ENCODE results near the gene LMNA.

LMNA gene

GRCh38 chr1:156138458-156138867, 24.0 kb downstream of the LMNA start:
- no peak for DNase-seq (ENCODE audit: low read depth in 2 of 2, low spot score in 1 of 2)

GRCh38 chr1:156140879-156141707, 26.6 kb downstream of the LMNA start:
- no peak for DNase-seq (ENCODE audit: low read depth in 2 of 2, low spot score in 1 of 2)

- DNase-seq (ENCODE audit: low read depth in 2 of 2, low spot score in 1 of 2), result no peak
Measured at GRCh38 chr1:156143765-156144489, 29.4 kb downstream of the LMNA start.

- no peak for DNase-seq (ENCODE audit: low read depth in 2 of 2, low spot score in 1 of 2)
Measured at GRCh38 chr1:156144742-156145141, 30.2 kb downstream of the LMNA start.

GRCh38 chr1:156145650-156146019, 31.1 kb downstream of the LMNA start:
- no peak for DNase-seq (ENCODE audit: low read depth in 2 of 2, low spot score in 1 of 2)

GRCh38 chr1:156146020-156146768, 31.7 kb downstream of the LMNA start:
- peak in 1 of 2 donors; percentile 7 for DNase-seq (ENCODE audit: low read depth in 2 of 2, low spot score in 1 of 2)

GRCh38 chr1:156146769-156147405, 32.4 kb downstream of the LMNA start:
- DNase-seq (ENCODE audit: low read depth in 2 of 2, low spot score in 1 of 2), result no peak

GRCh38 chr1:156148216-156148615, 33.7 kb downstream of the LMNA start:
- no peak for DNase-seq (ENCODE audit: low read depth in 2 of 2, low spot score in 1 of 2)

- no peak for DNase-seq (ENCODE audit: low read depth in 2 of 2, low spot score in 1 of 2)
Measured at GRCh38 chr1:156149374-156150332, 35.1 kb downstream of the LMNA start.

GRCh38 chr1:156150333-156151011, 36.0 kb downstream of the LMNA start:
- no peak for DNase-seq (ENCODE audit: low read depth in 2 of 2, low spot score in 1 of 2)

- DNase-seq (ENCODE audit: low read depth in 2 of 2, low spot score in 1 of 2), result no peak
Measured at GRCh38 chr1:156151093-156151688, 36.7 kb downstream of the LMNA start.

GRCh38 chr1:156152628-156153027, 38.1 kb downstream of the LMNA start:
- no peak for DNase-seq (ENCODE audit: low read depth in 2 of 2, low spot score in 1 of 2)

- DNase-seq (ENCODE audit: low read depth in 2 of 2, low spot score in 1 of 2), result no peak
Measured at GRCh38 chr1:156153362-156153761, 38.9 kb downstream of the LMNA start, which contains the start of gene SEMA4A. Gene SEMA4A (plus strand): TSS chr1:156153585. CDS start chr1:156154579, 994 bp downstream.

GRCh38 chr1:156154317-156154749, 39.8 kb downstream of the LMNA start:
- DNase-seq (ENCODE audit: low read depth in 2 of 2, low spot score in 1 of 2), result peak in 1 of 2 donors; percentile 9

GRCh38 chr1:156155756-156156510, 41.4 kb downstream of the LMNA start:
- DNase-seq (ENCODE audit: low read depth in 2 of 2, low spot score in 1 of 2), result no peak

GRCh38 chr1:156157506-156157905, 43.0 kb downstream of the LMNA start:
- DNase-seq (ENCODE audit: low read depth in 2 of 2, low spot score in 1 of 2), result no peak

GRCh38 chr1:156157966-156158365, 43.5 kb downstream of the LMNA start:
- DNase-seq (ENCODE audit: low read depth in 2 of 2, low spot score in 1 of 2), result no peak

Data from stimulated activated CD8-positive, alpha-beta memory T cell treated with anti-CD3 and anti-CD28 coated beads, Interleukin-4, amount 100 ng/mL, for 4 hours (primary cell).